GM23338 (cell line): Measurements from ENCODE around the gene SIGLEC7. TPM values are rescaled to one million over a fixed set of nuclear protein-coding genes. Genes with fewer than 3 reads are reported as not detected.

ENCODE experiments used
- ATAC-seq: fragments of 200-7000 bp; cut with Tn5 transposase; 3 replicates; pipeline ENCODE4 v1.9.1; 2020
- DNase-seq: peaks from one replicate; pipeline ENCODE4 v3.0.0-alpha.2; 2015; ENCODE audit warnings: low spot score
- H2AFZ ChIP-seq: fragments of 200-600 bp; sonication (generic); 2 replicates; pipeline ENCODE4 v1.8.0; 2016; ENCODE audit warnings: antibody characterized with exemption, mild to moderate bottlenecking, moderate library complexity
- H3F3A ChIP-seq: fragments of 200-600 bp; sonication (generic); replicated peaks from 2 replicates; pipeline ENCODE4 v1.8.0; 2017; ENCODE audit warnings: antibody characterized with exemption, mixed run types, low read depth
- H3K27ac ChIP-seq: fragments of 200-600 bp; sonication (generic); 2 replicates; pipeline ENCODE4 v1.6.1; 2016; ENCODE audit warnings: low read depth
- H3K27me3 ChIP-seq: fragments of 200-600 bp; sonication (generic); 2 replicates; pipeline ENCODE4 v1.8.0; 2016; ENCODE audit warnings: mild to moderate bottlenecking, mixed run types, moderate library complexity; ENCODE audit not compliant: insufficient read depth
- H3K36me3 ChIP-seq: fragments of 200-600 bp; sonication (generic); 2 replicates; pipeline ENCODE4 v1.8.0; 2016; ENCODE audit warnings: mild to moderate bottlenecking; ENCODE audit not compliant: insufficient read depth
- H3K4me1 ChIP-seq: fragments of 200-600 bp; sonication (generic); 2 replicates; pipeline ENCODE4 v1.8.0; 2016; ENCODE audit warnings: mild to moderate bottlenecking, moderate library complexity; ENCODE audit not compliant: insufficient read depth
- H3K4me2 ChIP-seq: fragments of 200-600 bp; sonication (generic); 2 replicates; pipeline ENCODE4 v1.7.1; 2017; ENCODE audit warnings: mixed run types
- H3K4me3 ChIP-seq: fragments of 200-600 bp; sonication (generic); 2 replicates; pipeline ENCODE4 v1.6.1; 2016; ENCODE audit warnings: mixed run types
- H3K79me2 ChIP-seq: fragments of 200-600 bp; sonication (generic); replicated peaks from 2 replicates; pipeline ENCODE4 v1.8.0; 2017; ENCODE audit warnings: mild to moderate bottlenecking; ENCODE audit not compliant: insufficient read depth
- H3K9me2 ChIP-seq: fragments of 200-600 bp; sonication (generic); 2 replicates; pipeline ENCODE4 v1.8.0; 2017; ENCODE audit not compliant: insufficient read depth
- H4K20me1 ChIP-seq: fragments of 200-600 bp; sonication (generic); replicated peaks from 2 replicates; pipeline ENCODE4 v1.8.0; 2017; ENCODE audit warnings: mild to moderate bottlenecking; ENCODE audit not compliant: insufficient read depth
- H3K27ac Mint-ChIP-seq: 2 replicates; pipeline ENCODE4 v1.8.0; 2020; ENCODE audit warnings: inconsistent platforms, mild to moderate bottlenecking, moderate library complexity, mixed read lengths
- H3K27me3 Mint-ChIP-seq: 3 replicates; pipeline ENCODE4 v1.8.0; 2022; ENCODE audit warnings: low read depth, mild to moderate bottlenecking, moderate library complexity, mixed read lengths, inconsistent platforms; ENCODE audit not compliant: insufficient read depth, poor library complexity
- H3K36me3 Mint-ChIP-seq: 3 replicates; pipeline ENCODE4 v1.8.0; 2021; ENCODE audit warnings: low read depth, mild to moderate bottlenecking, inconsistent platforms, moderate library complexity, mixed read lengths
- H3K4me1 Mint-ChIP-seq: 3 replicates; pipeline ENCODE4 v1.8.0; 2020; ENCODE audit warnings: mild to moderate bottlenecking, inconsistent platforms, mixed read lengths
- H3K4me3 Mint-ChIP-seq: 3 replicates; pipeline ENCODE4 v1.8.0; 2021; ENCODE audit warnings: moderate library complexity, mild to moderate bottlenecking, inconsistent platforms, mixed read lengths
- H3K9me3 Mint-ChIP-seq: 3 replicates; pipeline ENCODE4 v1.8.0; 2020; ENCODE audit warnings: moderate library complexity, mild to moderate bottlenecking, inconsistent platforms, mixed read lengths
- ETS1 ChIP-seq: IDR thresholded peaks from 2 replicates; pipeline ENCODE4 v1.6.1; 2016; ENCODE audit warnings: antibody characterized with exemption
- EZH2 ChIP-seq: fragments of 200-600 bp; sonication (generic); IDR thresholded peaks from one replicate; pipeline ENCODE4 v1.8.0; 2017; ENCODE audit warnings: antibody characterized with exemption, mild to moderate bottlenecking, low read depth; ENCODE audit not compliant: unreplicated experiment
- EZH2phosphoT487 ChIP-seq: fragments of 200-600 bp; sonication (generic); IDR thresholded peaks from one replicate; pipeline ENCODE4 v1.8.1; 2018; ENCODE audit warnings: antibody characterized with exemption; ENCODE audit not compliant: unreplicated experiment
- JUNB ChIP-seq: IDR thresholded peaks from one replicate; pipeline ENCODE4 v1.6.1; 2016; ENCODE audit warnings: antibody characterized with exemption; ENCODE audit not compliant: unreplicated experiment
- POLR2AphosphoS5 ChIP-seq: IDR thresholded peaks from 2 replicates; pipeline ENCODE4 v1.6.1; 2016; ENCODE audit warnings: antibody characterized with exemption, low read depth
- ZNF114 ChIP-seq: fragments of 250-450 bp; sonication (Bioruptor Pico); IDR thresholded peaks from 2 replicates; pipeline ENCODE4 v1.5.0; 2020; ENCODE audit warnings: mild to moderate bottlenecking, moderate library complexity
- polyA plus RNA-seq: library from polyadenylated mRNA; unstranded; fragments of >200 nt; fragmentation: Nextera tagmentation; extraction: Ambion mirVana; gene quantifications from 2 replicates; pipeline ENCODE4 v1.2.1, GENCODE V29; 2016
- total RNA-seq: library from RNA; depleted of rRNA; stranded (reverse); fragments of >200 nt; shearing (Covaris generic); gene quantifications from 2 replicates; pipeline ENCODE4 v1.2.3, GENCODE V29; 2014
- TF ChIP-seq, protein P1 (sequence below): IDR thresholded peaks from one replicate; pipeline ENCODE4 v1.6.1; 2018; ENCODE audit warnings: antibody characterized with exemption; ENCODE audit not compliant: unreplicated experiment
- TF ChIP-seq, protein P2 (sequence below): fragments of 250-450 bp; sonication (Bioruptor Pico); IDR thresholded peaks from 2 replicates; pipeline ENCODE4 v1.5.0; 2020; ENCODE audit warnings: mild to moderate bottlenecking, moderate library complexity

Gene SIGLEC7
- total and polyA plus RNA-seq, 2 experiments from 2014 or later, result not detected

GRCh38 chr19:51196181-51196580, 54.1 kb downstream of the SIGLEC7 start:
- Histone ChIP-seq H3K9me2 (no peaks in the 10 kb centered on the region; the same call in 1 of the 2 replicates), H3K36me3 (no peaks in the 10 kb centered on the region), H3K27ac (no peak overlapping the region), H3K4me2 (no peak overlapping the region), H3K79me2 (no peaks in the 10 kb centered on the region), H3K4me1 (no peaks in the 10 kb centered on the region), H3K4me3 (no peak overlapping the region), H3K27me3 (no peaks in the 10 kb centered on the region), H2AFZ (no peak overlapping the region), H4K20me1 (no peaks in the 10 kb centered on the region), H3F3A (no peaks in the 10 kb centered on the region)
- Mint-ChIP-seq H3K27me3 (peaks cover 3% of the 10 kb centered on the region), H3K36me3 (no peaks in the 10 kb centered on the region; the same call in 2 of the 3 replicates), H3K27ac (no peak overlapping the region), H3K9me3 (peaks cover 54% of the 10 kb centered on the region), H3K4me3 (no peak overlapping the region), H3K4me1 (no peaks in the 10 kb centered on the region)
- ATAC-seq, result no peak
- DNase-seq, result no peak
- TF ChIP-seq, protein P1, sequence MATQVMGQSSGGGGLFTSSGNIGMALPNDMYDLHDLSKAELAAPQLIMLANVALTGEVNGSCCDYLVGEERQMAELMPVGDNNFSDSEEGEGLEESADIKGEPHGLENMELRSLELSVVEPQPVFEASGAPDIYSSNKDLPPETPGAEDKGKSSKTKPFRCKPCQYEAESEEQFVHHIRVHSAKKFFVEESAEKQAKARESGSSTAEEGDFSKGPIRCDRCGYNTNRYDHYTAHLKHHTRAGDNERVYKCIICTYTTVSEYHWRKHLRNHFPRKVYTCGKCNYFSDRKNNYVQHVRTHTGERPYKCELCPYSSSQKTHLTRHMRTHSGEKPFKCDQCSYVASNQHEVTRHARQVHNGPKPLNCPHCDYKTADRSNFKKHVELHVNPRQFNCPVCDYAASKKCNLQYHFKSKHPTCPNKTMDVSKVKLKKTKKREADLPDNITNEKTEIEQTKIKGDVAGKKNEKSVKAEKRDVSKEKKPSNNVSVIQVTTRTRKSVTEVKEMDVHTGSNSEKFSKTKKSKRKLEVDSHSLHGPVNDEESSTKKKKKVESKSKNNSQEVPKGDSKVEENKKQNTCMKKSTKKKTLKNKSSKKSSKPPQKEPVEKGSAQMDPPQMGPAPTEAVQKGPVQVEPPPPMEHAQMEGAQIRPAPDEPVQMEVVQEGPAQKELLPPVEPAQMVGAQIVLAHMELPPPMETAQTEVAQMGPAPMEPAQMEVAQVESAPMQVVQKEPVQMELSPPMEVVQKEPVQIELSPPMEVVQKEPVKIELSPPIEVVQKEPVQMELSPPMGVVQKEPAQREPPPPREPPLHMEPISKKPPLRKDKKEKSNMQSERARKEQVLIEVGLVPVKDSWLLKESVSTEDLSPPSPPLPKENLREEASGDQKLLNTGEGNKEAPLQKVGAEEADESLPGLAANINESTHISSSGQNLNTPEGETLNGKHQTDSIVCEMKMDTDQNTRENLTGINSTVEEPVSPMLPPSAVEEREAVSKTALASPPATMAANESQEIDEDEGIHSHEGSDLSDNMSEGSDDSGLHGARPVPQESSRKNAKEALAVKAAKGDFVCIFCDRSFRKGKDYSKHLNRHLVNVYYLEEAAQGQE, result no peak
- TF ChIP-seq POLR2AphosphoS5 (no peak), EZH2 (no peak), ETS1 (no peak), EZH2phosphoT487 (no peak), ZNF114 (CRISPR knock-in tag) (no peak), JUNB (no peak)
- TF ChIP-seq, protein P2, sequence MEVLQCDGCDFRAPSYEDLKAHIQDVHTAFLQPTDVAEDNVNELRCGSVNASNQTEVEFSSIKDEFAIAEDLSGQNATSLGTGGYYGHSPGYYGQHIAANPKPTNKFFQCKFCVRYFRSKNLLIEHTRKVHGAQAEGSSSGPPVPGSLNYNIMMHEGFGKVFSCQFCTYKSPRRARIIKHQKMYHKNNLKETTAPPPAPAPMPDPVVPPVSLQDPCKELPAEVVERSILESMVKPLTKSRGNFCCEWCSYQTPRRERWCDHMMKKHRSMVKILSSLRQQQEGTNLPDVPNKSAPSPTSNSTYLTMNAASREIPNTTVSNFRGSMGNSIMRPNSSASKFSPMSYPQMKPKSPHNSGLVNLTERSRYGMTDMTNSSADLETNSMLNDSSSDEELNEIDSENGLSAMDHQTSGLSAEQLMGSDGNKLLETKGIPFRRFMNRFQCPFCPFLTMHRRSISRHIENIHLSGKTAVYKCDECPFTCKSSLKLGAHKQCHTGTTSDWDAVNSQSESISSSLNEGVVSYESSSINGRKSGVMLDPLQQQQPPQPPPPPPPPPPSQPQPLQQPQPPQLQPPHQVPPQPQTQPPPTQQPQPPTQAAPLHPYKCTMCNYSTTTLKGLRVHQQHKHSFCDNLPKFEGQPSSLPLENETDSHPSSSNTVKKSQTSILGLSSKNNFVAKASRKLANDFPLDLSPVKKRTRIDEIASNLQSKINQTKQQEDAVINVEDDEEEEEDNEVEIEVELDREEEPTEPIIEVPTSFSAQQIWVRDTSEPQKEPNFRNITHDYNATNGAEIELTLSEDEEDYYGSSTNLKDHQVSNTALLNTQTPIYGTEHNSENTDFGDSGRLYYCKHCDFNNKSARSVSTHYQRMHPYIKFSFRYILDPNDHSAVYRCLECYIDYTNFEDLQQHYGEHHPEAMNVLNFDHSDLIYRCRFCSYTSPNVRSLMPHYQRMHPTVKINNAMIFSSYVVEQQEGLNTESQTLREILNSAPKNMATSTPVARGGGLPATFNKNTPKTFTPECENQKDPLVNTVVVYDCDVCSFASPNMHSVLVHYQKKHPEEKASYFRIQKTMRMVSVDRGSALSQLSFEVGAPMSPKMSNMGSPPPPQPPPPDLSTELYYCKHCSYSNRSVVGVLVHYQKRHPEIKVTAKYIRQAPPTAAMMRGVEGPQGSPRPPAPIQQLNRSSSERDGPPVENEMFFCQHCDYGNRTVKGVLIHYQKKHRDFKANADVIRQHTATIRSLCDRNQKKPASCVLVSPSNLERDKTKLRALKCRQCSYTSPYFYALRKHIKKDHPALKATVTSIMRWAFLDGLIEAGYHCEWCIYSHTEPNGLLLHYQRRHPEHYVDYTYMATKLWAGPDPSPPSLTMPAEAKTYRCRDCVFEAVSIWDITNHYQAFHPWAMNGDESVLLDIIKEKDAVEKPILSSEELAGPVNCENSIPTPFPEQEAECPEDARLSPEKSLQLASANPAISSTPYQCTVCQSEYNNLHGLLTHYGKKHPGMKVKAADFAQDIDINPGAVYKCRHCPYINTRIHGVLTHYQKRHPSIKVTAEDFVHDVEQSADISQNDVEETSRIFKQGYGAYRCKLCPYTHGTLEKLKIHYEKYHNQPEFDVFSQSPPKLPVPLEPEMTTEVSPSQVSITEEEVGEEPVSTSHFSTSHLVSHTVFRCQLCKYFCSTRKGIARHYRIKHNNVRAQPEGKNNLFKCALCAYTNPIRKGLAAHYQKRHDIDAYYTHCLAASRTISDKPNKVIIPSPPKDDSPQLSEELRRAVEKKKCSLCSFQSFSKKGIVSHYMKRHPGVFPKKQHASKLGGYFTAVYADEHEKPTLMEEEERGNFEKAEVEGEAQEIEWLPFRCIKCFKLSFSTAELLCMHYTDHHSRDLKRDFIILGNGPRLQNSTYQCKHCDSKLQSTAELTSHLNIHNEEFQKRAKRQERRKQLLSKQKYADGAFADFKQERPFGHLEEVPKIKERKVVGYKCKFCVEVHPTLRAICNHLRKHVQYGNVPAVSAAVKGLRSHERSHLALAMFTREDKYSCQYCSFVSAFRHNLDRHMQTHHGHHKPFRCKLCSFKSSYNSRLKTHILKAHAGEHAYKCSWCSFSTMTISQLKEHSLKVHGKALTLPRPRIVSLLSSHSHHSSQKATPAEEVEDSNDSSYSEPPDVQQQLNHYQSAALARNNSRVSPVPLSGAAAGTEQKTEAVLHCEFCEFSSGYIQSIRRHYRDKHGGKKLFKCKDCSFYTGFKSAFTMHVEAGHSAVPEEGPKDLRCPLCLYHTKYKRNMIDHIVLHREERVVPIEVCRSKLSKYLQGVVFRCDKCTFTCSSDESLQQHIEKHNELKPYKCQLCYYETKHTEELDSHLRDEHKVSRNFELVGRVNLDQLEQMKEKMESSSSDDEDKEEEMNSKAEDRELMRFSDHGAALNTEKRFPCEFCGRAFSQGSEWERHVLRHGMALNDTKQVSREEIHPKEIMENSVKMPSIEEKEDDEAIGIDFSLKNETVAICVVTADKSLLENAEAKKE (CRISPR knock-in tag), result no peak
